GM21717 (cell line): ENCODE results near the gene TMEM18.

Experiments used
- ATAC-seq: cut with Tn5 transposase; IDR thresholded peaks from one replicate; pipeline ENCODE4 v1.9.1; 2021; ENCODE audit warnings: mild to moderate bottlenecking, moderate library complexity; ENCODE audit not compliant: unreplicated experiment

Gene TMEM18

DNA sequence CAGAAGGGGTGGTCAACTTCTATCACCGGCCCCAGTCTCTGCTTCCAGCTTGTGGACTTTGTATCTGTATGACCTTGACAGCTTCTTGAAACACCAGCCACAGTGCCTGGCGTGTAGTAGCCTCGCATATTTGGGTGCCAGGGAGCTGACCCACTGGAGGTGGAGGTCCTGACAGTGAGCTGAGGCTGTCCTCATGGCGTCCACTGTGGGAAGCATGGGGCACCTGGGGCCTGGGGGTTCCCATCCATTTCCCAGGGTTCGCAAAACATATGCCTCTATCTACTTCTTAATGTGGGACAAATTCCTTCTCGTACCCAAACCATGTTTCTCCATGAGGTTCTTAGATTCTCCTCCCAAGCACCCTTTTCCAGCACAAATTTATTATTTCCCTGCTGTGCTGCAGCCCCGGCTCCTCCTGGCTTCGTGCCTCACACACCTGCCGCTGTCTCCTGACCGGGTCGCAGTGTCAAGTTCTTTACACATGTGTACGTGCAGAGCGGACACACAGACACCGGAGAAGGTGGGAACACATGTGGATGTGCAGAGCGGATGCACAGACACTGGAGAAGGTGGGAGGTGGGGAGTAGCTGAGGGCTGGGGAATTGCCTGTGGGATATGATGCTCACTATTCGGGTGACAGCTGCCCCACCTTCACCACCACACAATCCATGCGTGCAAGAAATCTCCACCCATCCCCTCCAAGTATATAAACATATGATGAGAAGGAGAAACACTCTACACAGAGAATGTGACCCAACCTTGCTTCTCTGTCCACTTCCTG is 23.4 kb downstream of the TMEM18 start:
- ATAC-seq: no peak

DNA sequence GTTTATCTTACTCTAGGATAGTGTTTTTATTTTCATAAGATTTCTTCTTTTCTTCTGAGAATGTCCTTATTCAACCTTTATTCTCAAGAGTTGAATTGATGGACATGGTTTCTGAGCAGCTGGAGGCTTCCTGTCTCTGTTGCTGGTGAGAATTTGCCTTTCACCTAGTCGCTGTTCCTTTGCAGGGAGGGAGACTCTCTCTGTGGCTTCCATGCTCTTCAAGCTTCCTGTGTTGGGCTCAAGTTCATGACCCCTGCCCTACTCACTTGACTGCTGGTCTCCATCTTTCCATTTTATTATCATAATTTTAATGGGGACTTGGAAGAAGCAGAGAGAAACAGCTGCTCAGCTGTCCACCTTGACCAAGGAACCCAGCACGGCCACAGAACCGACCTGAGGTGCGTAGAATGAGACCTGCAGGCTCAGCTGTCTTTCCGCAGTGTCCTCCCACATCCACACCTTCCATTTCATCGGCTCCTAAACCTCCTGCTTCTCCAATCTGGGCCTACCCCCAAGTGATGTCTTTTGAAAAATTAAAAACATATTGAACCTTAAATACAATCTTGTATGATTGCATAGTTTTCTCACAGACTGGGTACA is 24.2 kb downstream of the TMEM18 start:
- ATAC-seq: no peak

DNA sequence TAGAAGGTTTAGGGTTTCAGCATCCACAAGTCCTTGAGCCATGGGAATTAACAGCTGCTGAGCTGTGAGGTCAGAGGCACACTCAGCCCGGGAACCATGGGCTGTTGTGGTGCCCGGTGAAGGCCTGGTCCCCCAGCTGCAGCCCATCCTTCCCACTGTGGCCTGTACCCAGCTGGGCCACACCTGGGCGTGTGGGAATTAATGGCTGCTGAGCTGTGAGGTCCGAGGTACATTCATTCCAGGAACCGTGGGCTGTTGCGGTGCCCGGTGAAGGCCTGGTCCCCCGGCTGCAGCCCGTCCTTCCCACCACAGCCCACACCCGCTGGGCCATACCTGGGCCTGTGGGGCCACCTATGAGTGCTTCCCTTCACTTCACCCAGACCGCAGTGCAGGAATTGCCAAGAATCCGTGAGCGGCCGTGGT is 25.2 kb downstream of the TMEM18 start:
- ATAC-seq: no peak

DNA sequence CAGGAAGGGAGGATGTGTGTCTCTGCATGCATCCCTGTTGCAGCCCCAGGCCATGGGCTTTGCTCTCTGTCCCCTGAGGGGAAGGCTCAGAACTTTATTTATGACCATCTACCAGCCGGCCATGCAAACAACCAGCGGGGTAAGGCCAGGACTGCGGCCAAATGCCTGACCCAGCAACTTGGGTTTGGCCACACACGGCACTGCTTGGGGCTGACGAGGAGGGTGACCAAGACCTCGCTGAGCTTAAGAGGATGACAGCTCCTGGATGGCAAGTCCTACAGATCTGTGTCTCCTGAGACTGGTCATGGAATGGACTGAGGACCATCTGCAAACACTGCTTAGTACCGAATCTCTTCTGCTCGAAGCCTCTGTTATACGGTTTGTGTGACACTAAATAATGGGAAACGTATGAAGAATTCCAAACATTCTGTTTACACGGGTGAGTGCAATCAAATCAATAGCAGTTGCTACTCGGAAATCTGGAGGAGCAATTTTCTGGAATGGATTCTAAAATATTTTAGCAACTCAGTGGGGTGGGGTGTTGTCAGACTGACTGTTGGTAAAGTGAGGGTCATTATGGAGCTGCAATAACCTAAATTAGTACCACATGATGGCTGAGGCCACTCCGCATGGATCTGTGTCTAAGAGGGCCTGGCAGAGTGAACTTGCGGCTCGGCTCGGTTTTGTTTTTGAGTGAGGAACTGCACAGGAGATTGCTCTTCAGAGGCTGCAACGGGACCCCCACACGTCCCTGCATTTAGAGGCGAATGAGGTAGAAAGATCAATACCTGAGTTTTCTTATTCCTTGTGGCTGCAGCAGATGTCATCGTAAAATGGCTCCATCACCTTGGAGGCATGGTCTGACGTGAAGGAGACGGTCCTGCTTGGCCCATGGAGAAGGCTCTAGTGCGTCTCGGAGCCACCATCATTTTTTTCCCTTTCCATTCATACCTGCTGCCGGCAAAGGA is 26.6 kb downstream of the TMEM18 start:
- no peak for ATAC-seq

DNA sequence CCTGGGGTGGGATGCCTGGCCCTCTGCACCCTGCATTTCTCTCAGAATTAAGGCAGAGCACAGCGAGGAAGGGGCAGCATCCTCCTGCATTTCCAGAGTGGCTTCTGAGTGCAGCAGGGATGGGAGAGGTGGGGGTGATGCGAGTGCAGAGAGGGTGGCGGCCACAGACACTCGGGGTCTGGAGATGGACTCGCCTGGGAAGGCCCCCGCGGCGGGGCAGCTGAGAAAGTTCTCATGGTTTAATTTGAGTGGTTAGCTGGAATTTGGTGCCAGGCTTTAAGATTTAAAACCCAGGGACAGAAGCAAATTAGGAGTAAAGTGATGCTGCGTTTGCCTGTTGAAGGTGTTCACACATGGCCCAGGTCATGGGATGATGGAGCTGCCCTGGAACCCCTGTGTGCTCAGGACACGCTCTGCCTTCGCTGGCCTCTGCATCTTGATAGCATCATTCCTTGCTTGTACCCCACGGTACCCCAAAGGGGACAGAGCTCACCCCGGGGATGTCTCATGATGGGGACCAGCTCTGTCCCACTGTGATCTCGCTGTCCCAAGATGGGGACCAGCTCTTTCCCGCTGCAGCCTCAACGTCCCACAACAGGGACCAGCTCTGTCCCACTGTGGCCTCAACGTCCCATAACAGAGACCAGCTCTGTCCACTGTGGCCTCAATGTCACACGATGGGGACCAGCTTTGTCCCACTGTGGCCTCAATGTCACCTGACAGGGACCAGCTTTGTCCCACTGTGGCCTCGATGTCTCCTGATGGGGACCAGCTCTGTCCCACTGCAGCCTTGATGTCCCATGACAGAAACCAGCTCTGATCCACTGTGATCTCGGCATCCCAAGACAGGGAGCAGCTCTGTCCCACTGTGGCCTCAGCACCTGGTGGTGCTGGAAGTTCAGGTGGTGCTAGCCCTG is 27.5 kb downstream of the TMEM18 start:
- ATAC-seq: no peak

DNA sequence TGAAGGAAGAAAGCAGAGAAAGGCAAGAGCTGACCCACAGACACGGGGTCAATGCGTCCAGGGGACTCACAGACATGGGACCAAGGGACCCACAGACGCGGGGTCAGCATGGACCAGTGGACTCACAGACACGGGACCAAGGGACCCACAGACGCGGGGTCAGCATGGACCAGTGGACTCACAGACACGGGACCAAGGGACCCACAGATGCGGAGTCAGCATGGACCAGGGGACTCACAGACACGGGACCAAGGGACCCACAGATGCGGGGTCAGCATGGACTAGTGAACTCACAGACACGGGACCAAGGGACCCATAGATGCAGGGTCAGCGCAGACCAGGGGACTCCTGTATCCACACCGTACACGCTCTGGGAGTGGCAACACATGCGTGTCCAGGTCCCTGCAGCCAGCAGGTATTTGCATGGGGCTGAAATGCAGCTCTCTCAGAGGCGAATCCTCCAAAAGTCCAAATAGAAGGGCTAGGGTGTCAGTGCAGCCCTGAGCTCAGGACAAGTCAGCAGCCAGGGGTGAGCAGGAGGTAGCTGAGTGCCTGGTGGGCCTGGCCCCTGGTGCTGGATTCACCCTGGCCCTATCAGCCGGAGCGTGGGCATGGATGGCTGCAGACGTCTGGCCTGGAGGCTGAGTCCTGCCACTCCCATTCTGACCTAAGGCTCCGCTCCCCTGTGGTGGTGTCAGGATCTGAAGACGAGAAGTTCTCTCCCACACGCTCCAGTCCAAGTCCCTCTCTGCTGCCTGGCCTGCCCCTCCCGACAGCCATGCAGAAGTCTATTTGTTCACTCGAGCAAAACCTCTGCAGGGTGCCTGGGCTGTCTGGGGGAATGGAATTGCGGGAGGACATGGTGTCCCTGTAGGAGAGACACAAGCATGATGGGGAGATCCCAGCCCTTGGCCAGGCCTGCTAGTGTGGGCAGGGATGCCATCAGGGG is 28.5 kb downstream of the TMEM18 start:
- no peak for ATAC-seq

DNA sequence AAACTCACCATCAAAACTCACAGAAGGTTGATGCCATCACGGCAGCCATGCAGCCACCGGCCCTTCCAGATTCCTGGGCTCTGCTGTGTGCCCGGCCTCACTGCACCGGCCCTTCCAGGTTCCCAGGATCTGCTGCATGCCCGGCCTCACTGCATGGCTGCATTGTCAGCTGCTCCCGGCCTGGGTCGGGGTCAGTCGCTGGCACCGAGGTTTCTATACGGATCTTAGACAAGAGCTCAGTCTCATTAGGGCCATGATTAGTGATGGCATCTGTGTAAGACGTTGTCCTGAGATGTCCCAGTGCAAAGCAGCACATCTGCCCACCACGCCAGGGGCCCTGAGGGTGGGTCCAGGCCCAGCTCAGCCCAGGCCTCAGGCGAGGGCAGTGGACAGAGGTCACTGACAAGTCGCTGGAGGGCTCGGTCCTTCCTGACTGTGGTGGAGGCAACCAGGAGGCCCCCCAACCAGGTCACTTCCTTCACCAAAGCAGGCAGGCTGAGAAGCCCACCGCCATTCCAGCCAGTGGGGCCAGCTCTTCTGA is 29.4 kb downstream of the TMEM18 start:
- no peak for ATAC-seq

DNA sequence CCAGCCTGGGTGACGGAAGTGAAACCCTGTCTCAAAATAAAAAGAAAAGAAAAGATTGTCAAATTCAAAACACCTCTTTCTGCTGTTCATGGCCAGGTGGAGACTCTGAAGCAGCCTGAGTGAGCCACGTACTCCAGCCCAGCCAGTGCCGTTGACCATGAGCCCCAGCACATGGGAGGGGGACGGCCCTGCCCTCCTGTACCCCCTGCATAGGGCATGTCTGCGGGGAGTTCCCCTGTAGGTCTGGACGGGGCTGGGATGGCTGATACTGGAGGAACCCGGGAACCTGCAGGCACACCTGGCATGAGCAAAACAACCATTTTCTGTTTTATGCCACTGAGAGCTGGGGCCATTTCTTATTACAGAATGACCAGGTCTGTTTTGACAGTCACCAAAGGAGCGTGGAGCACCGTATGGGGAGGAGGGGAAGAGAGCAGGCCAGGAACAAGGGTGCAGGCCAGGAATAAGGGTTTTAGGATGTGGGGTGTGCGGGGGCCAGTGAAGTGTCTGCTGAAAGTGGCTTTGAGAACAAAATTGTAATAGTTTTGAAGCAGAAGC is 30.1 kb downstream of the TMEM18 start:
- ATAC-seq: no peak

DNA sequence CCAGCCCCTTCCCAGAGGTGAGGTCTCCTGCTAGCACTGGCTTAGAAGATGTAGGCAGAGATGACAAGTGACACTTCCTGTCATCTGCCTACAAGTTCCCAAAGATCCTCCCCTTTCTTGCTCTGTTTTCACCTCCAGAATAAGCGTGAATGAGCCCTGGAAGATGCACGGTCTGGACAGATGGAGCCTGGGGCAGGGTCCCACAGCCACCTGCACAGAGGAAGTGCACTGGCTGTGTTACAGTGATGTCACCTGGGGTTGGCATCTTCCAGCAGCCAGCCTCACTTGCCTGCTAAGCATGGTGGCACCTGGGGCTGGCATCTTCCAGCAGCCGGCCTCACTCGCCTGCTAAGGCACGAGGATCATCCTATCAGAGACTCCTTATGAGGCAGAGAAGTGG is 32.3 kb downstream of the TMEM18 start:
- ATAC-seq: no peak

DNA sequence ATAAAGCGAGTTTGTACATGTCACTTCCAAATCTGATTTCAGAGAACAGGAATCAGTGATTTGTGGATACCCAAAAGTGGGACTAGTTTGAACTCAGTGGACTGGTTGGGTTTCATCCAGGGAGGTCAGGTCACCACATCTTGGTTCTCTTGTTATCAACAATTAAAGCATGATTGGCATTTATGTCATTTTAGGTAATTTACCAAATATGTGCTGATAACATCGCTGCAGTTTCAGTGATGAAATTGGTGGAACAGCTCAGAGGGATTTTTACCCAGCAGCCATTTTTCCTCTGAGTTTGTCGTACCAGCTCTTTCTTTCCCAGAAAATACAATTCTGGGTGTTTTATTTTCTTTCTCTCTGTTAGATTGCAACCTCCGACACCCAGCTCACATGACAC is 33.4 kb downstream of the TMEM18 start:
- no peak for ATAC-seq

DNA sequence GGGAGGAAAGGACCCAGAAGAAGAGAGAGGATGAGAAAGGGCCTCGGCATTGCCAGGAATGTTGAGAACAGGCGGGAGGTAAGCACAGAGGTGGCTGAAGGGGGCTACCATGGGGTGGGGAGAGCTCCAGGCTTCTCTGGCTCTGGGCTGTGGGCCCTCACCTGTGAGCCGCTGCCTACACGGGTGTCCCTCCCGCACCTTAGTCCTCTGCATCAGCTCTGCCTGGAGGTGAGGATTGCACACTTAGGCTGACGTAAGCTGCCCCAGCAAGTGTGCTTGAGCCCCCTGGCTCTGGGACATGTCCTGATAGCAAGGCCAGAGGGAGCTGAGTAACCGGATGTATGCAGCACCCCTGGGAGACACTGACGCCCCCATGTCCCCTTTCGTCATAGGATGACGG is 33.9 kb downstream of the TMEM18 start:
- no peak for ATAC-seq

DNA sequence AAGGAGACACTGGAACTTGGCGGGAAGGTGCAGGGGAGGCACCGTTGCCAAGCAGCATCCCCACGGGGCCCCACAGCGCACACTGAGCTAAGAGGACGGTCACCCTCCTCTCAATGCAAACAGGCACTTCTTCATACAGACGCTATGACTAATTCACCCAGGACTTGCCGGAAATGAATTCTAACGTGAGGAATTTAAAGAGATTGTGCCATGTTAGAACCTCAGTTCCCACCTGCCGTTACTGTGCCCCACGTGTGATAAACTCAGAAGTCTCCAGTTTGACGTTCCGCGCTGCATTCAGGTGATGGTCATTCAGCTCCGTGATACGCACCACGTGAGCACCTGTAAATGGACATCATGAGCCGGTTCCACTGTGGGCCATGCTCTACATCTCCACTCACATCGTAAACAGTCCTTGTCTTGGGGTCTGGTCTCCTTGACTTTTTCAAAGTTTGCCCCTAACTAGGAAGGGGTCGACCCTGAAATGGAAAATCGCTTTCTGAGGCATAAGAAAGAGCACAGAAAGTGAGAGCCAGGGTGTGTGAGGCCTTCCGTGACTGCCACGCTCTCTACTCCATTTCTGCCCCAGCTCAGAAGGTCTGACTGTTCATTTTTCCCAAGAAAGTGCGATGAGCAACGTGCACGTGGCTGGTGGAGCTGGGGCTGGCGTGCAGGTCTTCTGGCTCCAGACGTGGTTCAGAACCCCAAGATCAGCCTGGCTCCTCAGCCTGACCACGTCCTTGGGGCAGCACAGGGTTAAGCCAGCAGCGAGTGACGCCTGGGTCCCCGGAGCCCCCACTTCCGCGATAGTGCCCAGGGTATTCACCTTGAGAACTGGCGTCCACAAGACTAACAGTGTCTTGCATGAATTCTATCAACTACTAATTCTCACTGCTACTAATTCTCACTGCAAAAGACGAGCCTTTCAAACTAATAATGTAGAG is 35.1 kb downstream of the TMEM18 start:
- ATAC-seq: no peak

DNA sequence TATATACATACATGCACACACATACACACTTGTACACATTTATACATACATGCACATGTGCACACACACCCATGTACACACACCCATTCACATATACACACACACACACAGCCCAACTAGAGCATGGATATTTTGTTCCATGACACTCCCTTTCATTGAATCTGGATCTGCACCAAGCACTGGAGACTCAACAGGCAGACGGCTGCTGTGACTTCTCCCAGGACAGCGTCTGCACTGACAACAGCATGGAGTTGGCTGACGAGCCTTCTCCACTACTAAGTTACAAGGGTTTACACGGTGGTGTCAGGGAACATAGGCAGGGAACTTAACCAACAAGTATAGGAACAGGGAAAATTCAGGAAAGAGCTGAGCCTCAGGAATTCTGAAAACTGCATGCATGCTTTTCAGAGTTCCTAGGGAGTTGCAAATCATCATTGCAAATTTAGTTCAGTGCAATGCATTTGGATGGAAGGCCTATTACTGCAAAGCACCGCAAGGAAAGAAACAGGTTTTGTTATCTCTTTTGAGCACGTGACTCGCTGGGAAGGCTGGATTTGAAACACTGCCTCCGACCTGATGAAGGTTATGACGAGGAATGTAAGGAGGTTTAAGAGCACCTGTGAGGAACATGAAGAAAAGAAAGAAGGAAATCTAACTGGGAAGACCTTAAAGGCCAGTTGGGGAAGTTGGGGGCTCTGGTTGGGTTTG is 35.9 kb downstream of the TMEM18 start:
- no peak for ATAC-seq

DNA sequence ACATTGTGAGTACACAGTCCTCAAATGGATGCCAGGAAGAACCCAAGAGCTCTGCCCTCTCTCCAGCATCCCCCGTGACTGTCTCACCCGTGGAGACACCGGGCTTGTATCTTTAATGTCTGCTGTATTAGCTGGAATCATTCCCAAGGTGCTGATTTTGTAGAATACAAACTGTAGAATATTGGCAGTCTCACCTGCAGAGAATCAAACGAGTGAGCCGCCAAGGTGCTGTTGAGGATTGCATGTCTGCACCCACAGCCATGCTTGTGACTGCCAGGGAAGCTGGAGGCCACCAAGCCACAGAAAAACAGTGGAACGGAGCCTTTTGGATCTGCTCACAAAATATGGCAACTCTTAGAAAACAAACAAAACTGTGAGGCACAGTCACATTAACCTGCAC is 37.5 kb downstream of the TMEM18 start:
- no peak for ATAC-seq

DNA sequence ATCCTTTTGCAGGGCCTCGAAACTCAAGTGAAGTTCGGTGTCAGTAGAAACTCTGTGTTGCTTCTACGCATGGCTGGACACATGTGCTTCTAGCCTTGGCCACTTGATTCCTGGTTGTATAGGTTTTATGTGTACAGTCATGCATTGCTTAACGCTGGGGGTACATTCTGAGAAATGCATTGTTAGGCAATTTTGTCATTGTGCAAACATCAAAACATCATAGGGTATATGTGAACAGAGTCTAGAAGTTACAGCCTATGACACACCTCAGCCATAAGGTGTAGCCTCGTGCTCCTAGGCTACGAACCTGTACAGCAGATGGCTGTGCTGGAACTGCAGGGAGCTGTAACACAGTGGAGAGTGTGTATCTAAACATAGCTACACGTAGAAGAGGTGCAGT is 39.4 kb downstream of the TMEM18 start:
- no peak for ATAC-seq

DNA sequence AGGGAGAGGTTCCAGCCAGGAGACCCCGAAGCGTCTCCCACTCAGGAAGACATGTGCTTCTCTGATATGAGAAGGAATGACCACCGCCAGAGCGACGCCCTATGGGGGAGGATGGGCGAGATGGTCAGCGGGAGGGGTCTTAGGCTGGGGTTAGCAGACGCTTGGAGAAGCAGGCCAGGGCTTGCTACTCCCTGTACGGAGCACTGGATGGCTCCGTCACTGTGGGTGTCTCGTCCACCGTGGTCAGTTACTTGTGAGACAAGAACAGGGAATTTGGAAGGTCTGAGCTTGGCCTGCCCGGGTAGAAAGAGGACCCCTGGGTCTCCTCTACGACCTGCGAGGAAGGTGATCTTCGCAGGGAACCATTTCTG is 39.8 kb downstream of the TMEM18 start:
- no peak for ATAC-seq
